K562 (cell line): Measurements from ENCODE around the gene ERVMER34-1. TPM values are rescaled to one million over a fixed set of nuclear protein-coding genes. Genes with fewer than 3 reads are reported as not detected.
A peak's percentile ranks its signal among the peaks of the same experiment; 100 is the strongest.

Experiments
- ATAC-seq: fragments of 200-7000 bp; cut with Tn5 transposase; 3 replicates; pipeline ENCODE4 v1.9.1; 2020; ENCODE audit warnings: moderate library complexity
- BruUV-seq: library from RNA; stranded (reverse); fragments of 400-500 nt; replicated peaks from 2 replicates; lab custom pipeline; 2021; lab: Mats Ljungman, UMichigan
- CTCF ChIA-PET: fragments of 300-600 bp; formaldehyde crosslinking; extraction: SDS; loops from one replicate; lab custom pipeline; 2021; ENCODE audit warnings: low intra/inter-chr PET ratio; lab: Yijun Ruan, JAX
- POLR2A ChIA-PET: fragments of 300-600, 350-650 bp; sonication (Branson Sonifier 250); formaldehyde crosslinking; extraction: SDS; loops from one replicate; lab custom pipeline; 2021; ENCODE audit warnings: antibody characterized with exemption, inconsistent platforms; lab: Yijun Ruan, JAX
- DNase-seq, 4 experiments: peaks; one replicate each; pipeline versions ENCODE4 v3.0.0 to v3.0.0-alpha.2; 2011 to 2018; ENCODE audit warnings: low spot score in 3 of 4, mixed read lengths in 3 of 4; ENCODE audit errors: extremely low read depth in 1 of 4
- FAIRE-seq: peaks from 2 replicates; lab custom pipeline; 2011; peaks lifted over from hg19 to GRCh38; lab: Jason Lieb, UNC
- H2AFZ ChIP-seq: 2 replicates; pipeline ENCODE4 v1.6.0; 2011; ENCODE audit warnings: low read depth, low read length, control low read depth, inconsistent platforms
- H3K27ac ChIP-seq: fragments of 200-600 bp; 3 replicates; pipeline ENCODE4 v1.8.0; 2011; ENCODE audit warnings: low read depth, mild to moderate bottlenecking, control low read depth, inconsistent platforms, low read length, moderate library complexity, mixed read lengths; ENCODE audit errors: extremely low read depth
- H3K27me3 ChIP-seq, 2 experiments: fragments of 300-600 bp in 1 of 2; 2 replicates in 1 of 2; 3 replicates in 1 of 2; pipeline versions ENCODE4 v1.6.0 to v1.8.0; 2011; ENCODE audit warnings: inconsistent platforms in 2 of 2, low read length in 2 of 2, mild to moderate bottlenecking in 1 of 2, mixed read lengths in 1 of 2, moderate library complexity in 1 of 2; ENCODE audit not compliant: control insufficient read depth in 2 of 2, insufficient read depth in 2 of 2
- H3K36me3 ChIP-seq: fragments of 300-600 bp; 3 replicates; pipeline ENCODE4 v1.8.0; 2011; ENCODE audit warnings: mild to moderate bottlenecking, low read length, inconsistent platforms; ENCODE audit not compliant: control insufficient read depth, insufficient read depth
- H3K4me1 ChIP-seq, 2 experiments: fragments of 200-600 bp in 1 of 2; replicated peaks in 1 of 2; 2 replicates in 1 of 2; 3 replicates in 1 of 2; pipeline versions ENCODE4 v1.5.1 to v1.8.0; 2011; ENCODE audit warnings: inconsistent platforms in 2 of 2, low read length in 2 of 2, mild to moderate bottlenecking in 1 of 2, mixed read lengths in 1 of 2, moderate library complexity in 1 of 2; ENCODE audit not compliant: control insufficient read depth in 2 of 2, insufficient read depth in 2 of 2
- H3K4me2 ChIP-seq: 2 replicates; pipeline ENCODE4 v1.6.1; 2011; ENCODE audit warnings: low read length, control low read depth, inconsistent platforms, mixed read lengths; ENCODE audit not compliant: insufficient read depth
- H3K4me3 ChIP-seq: fragments of 200-600 bp; sonication (generic), shearing (Covaris generic); 2 replicates; pipeline ENCODE4 v1.5.1; 2016; ENCODE audit warnings: control low read depth, inconsistent platforms
- H3K79me2 ChIP-seq: fragments of 200-600 bp; 3 replicates; pipeline ENCODE4 v1.8.0; 2011; ENCODE audit warnings: low read length, inconsistent platforms; ENCODE audit not compliant: control insufficient read depth, insufficient read depth
- H3K9ac ChIP-seq, 2 experiments: 2 replicates each; pipeline versions ENCODE4 v1.6.0 to v1.6.1; 2011; ENCODE audit warnings: low read depth in 2 of 2, low read length in 2 of 2, control low read depth in 1 of 2, inconsistent platforms in 1 of 2, mild to moderate bottlenecking in 1 of 2, mixed read lengths in 1 of 2; ENCODE audit not compliant: insufficient read depth in 1 of 2
- H3K9me1 ChIP-seq: one replicate; pipeline ENCODE4 v1.6.0; 2011; ENCODE audit warnings: inconsistent platforms, mild to moderate bottlenecking, low read length, moderate library complexity; ENCODE audit not compliant: control insufficient read depth, insufficient read depth
- H3K9me3 ChIP-seq: replicated peaks from 2 replicates; pipeline ENCODE4 v1.5.1; 2011; ENCODE audit warnings: low read depth, low read length, inconsistent platforms; ENCODE audit not compliant: control insufficient read depth, insufficient read depth
- H4K20me1 ChIP-seq: replicated peaks from 2 replicates; pipeline ENCODE4 v1.6.1; 2011; ENCODE audit warnings: low read length, inconsistent platforms, mixed read lengths; ENCODE audit not compliant: control insufficient read depth, insufficient read depth
- CTBP1 ChIP-seq: fragments of 450-650 bp; IDR thresholded peaks from 2 replicates; pipeline ENCODE4 v1.6.1; 2016; ENCODE audit warnings: borderline replicate concordance
- NFE2L1 ChIP-seq: fragments of 450-650 bp; IDR thresholded peaks from 2 replicates; pipeline ENCODE4 v1.6.1; 2016; ENCODE audit warnings: missing genetic modification characterization, low read depth, mild to moderate bottlenecking, missing compliant biosample characterization, moderate library complexity, borderline replicate concordance
- ZNF224 ChIP-seq: sonication (generic); formaldehyde crosslinking; IDR thresholded peaks from 2 replicates; pipeline ENCODE4 v1.8.0; 2022; ENCODE audit warnings: mild to moderate bottlenecking, missing genetic modification reagents
- WGBS: fragments of 100-300 bp; shearing (Covaris generic); methylation state at CpG from one replicate; pipeline ENCODE4 v1.1.6; 2016; ENCODE audit warnings: low coverage, mixed read lengths; ENCODE audit not compliant: insufficient coverage; ENCODE audit errors: missing lambda C conversion rate; 5-methylcytosine and 5-hydroxymethylcytosine counted together
- in situ Hi-C: fragments of 300-500 bp; cut with MboI; formaldehyde crosslinking; loops from 4 replicates; pipeline ENCODE4 v1.15.0; 2018; ENCODE audit warnings: inconsistent platforms, mixed read lengths
- intact Hi-C: fragments of 100-400 bp; cut with micrococcal nuclease; formaldehyde crosslinking; loops from 2 replicates; pipeline ENCODE4 v1.14.2; 2022
- polyA plus RNA-seq, 8 experiments: library from polyadenylated mRNA; depleted of rRNA in 4 of 8; stranded (reverse) in 5 of 8; unstranded in 3 of 8; fragments of >200 nt; fragmentation: Nextera tagmentation in 2 of 8; fragmentation: Illumina TruSeq in 1 of 8; extraction: Ambion mirVana in 2 of 8; extraction: Trizol in 1 of 8; gene quantifications; 2 replicates each; pipeline versions ENCODE4 v1.2.1 to v1.2.3, GENCODE V29; 2011 to 2014; ENCODE audit warnings: inconsistent platforms in 1 of 8, missing spikeins in 1 of 8
- total RNA-seq, 7 experiments: library from RNA; depleted of rRNA in 6 of 7; stranded (reverse); fragments of >200 nt in 6 of 7; fragmentation: Illumina TruSeq in 2 of 7; extraction: Trizol in 2 of 7; gene quantifications; 2 replicates each; pipeline versions ENCODE4 v1.2.1 to v1.2.3, GENCODE V29; 2011 to 2021; ENCODE audit warnings: low replicate concordance in 1 of 7
- TF ChIP-seq, protein P1 (sequence below): fragments of 450-650 bp; formaldehyde crosslinking; IDR thresholded peaks from 2 replicates; pipeline ENCODE4 v1.4.0; 2020; ENCODE audit warnings: mild to moderate bottlenecking, mixed read lengths
- TF ChIP-seq, protein P2 (sequence below): sonication (generic); formaldehyde crosslinking; IDR thresholded peaks from 2 replicates; pipeline ENCODE4 v1.8.1; 2023; ENCODE audit warnings: mild to moderate bottlenecking, missing genetic modification reagents
- TF ChIP-seq, protein P3 (sequence below), 2 experiments: IDR thresholded peaks in 1 of 2; conservative IDR thresholded peaks in 1 of 2; 2 replicates each; pipeline ENCODE4 v1.6.1; 2016; ENCODE audit warnings: low read depth in 2 of 2, mild to moderate bottlenecking in 1 of 2, missing compliant biosample characterization in 1 of 2, missing genetic modification characterization in 1 of 2, moderate library complexity in 1 of 2
- TF ChIP-seq, protein P4 (sequence below): sonication (generic); formaldehyde crosslinking; IDR thresholded peaks from 2 replicates; pipeline ENCODE4 v1.9.0; 2022; ENCODE audit warnings: mild to moderate bottlenecking, missing genetic modification reagents

Gene ERVMER34-1
- total and polyA plus RNA-seq, 9 of the 15 experiments (the other 6 are each of a cell fraction or from before 2014, with no cell fraction given): 0.04 to 0.57 (median 0.25) TPM

DNA sequence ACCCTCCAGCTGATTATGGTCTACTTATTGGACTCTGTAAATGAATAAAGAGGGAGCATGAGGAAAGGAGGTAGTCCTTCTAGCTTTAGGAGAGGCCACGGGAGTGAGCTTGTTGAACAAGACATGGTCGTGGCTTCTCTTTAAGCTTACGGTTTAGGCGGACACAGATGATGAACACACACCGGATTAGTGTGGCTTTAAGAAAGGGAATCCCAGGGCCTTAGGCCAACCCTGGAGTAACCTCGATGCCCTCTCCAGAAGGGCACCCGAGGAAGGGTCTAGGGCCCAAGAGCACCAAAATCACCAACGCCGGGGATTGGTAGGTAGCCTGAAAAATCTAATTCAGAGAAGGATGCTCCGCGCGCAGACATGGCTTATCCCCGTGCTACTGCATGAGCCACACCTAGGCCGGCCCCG is 39.4 kb downstream of the ERVMER34-1 start:
- CTCF ChIA-PET: no interaction called here
- no peaks in the 10 kb centered on the region for H3K9me3 ChIP-seq
- H3K4me2 ChIP-seq: peak overlapping the region; percentile 80
- H2AFZ ChIP-seq: peak overlapping the region; percentile 88
- peak overlapping the region; percentile 9 to 73; a peak in 2 of 4 replicates for H3K9ac ChIP-seq
- no peaks in the 10 kb centered on the region for H4K20me1 ChIP-seq
- in situ Hi-C loops: no loop called here
- BruUV-seq: TSS peak; percentile 93
- intact Hi-C loops: loop anchor here (5.0 kb wide), 1 partner anchor 150 kb away; the partner anchor contains the start of gene RASL11B
- no peaks in the 10 kb centered on the region; a peak in 1 of 5 replicates for H3K27me3 ChIP-seq
- ATAC-seq (peak; percentile 1), FAIRE-seq (no peak), DNase-seq (no peak)
- POLR2A ChIA-PET: interaction anchor here (0.6 to 2.2 kb wide), 16 partner anchors 10 to 197 kb away, joined by 3 to 9 read pairs (median 3); no protein-coding TSS in a partner anchor
- peak overlapping the region; percentile 95 for H3K4me3 ChIP-seq
- peaks cover 4 to 21% of the 10 kb centered on the region in 2 experiments; a peak in 4 of 5 replicates for H3K4me1 ChIP-seq
- WGBS: 8% methylated on average over 8 of the region's 15 CpGs
- H3K27ac ChIP-seq: peak overlapping the region; percentile 50; the same call in 2 of the 3 replicates
- H3K36me3 ChIP-seq: peaks cover 40% of the 10 kb centered on the region
- H3K9me1 ChIP-seq: no peaks in the 10 kb centered on the region
- H3K79me2 ChIP-seq: peaks cover 41% of the 10 kb centered on the region
- TF ChIP-seq, protein P1, sequence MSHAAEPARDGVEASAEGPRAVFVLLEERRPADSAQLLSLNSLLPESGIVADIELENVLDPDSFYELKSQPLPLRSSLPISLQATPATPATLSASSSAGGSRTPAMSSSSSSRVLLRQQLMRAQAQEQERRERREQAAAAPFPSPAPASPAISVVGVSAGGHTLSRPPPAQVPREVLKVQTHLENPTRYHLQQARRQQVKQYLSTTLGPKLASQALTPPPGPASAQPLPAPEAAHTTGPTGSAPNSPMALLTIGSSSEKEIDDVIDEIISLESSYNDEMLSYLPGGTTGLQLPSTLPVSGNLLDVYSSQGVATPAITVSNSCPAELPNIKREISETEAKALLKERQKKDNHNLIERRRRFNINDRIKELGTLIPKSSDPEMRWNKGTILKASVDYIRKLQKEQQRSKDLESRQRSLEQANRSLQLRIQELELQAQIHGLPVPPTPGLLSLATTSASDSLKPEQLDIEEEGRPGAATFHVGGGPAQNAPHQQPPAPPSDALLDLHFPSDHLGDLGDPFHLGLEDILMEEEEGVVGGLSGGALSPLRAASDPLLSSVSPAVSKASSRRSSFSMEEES (CRISPR knock-in tag): no peak
- TF ChIP-seq, protein P2, sequence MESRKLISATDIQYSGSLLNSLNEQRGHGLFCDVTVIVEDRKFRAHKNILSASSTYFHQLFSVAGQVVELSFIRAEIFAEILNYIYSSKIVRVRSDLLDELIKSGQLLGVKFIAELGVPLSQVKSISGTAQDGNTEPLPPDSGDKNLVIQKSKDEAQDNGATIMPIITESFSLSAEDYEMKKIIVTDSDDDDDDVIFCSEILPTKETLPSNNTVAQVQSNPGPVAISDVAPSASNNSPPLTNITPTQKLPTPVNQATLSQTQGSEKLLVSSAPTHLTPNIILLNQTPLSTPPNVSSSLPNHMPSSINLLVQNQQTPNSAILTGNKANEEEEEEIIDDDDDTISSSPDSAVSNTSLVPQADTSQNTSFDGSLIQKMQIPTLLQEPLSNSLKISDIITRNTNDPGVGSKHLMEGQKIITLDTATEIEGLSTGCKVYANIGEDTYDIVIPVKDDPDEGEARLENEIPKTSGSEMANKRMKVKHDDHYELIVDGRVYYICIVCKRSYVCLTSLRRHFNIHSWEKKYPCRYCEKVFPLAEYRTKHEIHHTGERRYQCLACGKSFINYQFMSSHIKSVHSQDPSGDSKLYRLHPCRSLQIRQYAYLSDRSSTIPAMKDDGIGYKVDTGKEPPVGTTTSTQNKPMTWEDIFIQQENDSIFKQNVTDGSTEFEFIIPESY (CRISPR knock-in tag): 0 out of 2 replicates have a peak, but pooled peaks have one; percentile 29
- TF ChIP-seq CTBP1: peak; percentile 89
- TF ChIP-seq ZNF224: 0 out of 2 replicates have a peak, but pooled peaks have one; percentile 29
- TF ChIP-seq NFE2L1 (tag): no peak
- TF ChIP-seq, protein P3, sequence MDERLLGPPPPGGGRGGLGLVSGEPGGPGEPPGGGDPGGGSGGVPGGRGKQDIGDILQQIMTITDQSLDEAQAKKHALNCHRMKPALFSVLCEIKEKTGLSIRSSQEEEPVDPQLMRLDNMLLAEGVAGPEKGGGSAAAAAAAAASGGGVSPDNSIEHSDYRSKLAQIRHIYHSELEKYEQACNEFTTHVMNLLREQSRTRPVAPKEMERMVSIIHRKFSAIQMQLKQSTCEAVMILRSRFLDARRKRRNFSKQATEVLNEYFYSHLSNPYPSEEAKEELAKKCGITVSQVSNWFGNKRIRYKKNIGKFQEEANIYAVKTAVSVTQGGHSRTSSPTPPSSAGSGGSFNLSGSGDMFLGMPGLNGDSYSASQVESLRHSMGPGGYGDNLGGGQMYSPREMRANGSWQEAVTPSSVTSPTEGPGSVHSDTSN (CRISPR knock-in tag; IDR thresholded peaks at IDR 0.05; ENCODE audit: low read depth): no peak
- TF ChIP-seq, protein P3 (tag; conservative IDR thresholded peaks at IDR 0.05; ENCODE audit: low read depth): no peak
- TF ChIP-seq, protein P4, sequence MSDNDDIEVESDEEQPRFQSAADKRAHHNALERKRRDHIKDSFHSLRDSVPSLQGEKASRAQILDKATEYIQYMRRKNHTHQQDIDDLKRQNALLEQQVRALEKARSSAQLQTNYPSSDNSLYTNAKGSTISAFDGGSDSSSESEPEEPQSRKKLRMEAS: peak; percentile 85; the same call in 1 of the 2 replicates
